Liver (tissue), 9 donors: Measurements from ENCODE around the gene LY6G6F. TPM values are rescaled to one million over a fixed set of nuclear protein-coding genes. Genes with fewer than 3 reads are reported as not detected.

Experiments used
- DNase-seq: peaks from one replicate; pipeline ENCODE4 v3.0.0-alpha.2; 2017; ENCODE audit warnings: low spot score
- H3K27ac ChIP-seq, 2 donors: one replicate each; pipeline ENCODE4 v1.7.0; 2013; ENCODE audit warnings: inconsistent platforms in 2 of 2, low read length in 2 of 2, control low read depth in 1 of 2, low read depth in 1 of 2, mild to moderate bottlenecking in 1 of 2
- H3K27me3 ChIP-seq, 4 donors: one replicate each; pipeline versions ENCODE4 v1.6.1 to v1.7.0; 2013; ENCODE audit warnings: low read length in 3 of 4, inconsistent platforms in 1 of 4, mild to moderate bottlenecking in 1 of 4, moderate library complexity in 1 of 4; ENCODE audit not compliant: control insufficient read depth in 4 of 4, insufficient read depth in 4 of 4
- H3K36me3 ChIP-seq, 4 donors: one replicate each; pipeline versions ENCODE4 v1.6.1 to v1.7.0; 2013; ENCODE audit warnings: low read length in 3 of 4, mild to moderate bottlenecking in 3 of 4, low read depth in 1 of 4, moderate library complexity in 1 of 4; ENCODE audit not compliant: control insufficient read depth in 4 of 4, insufficient read depth in 3 of 4
- H3K4me1 ChIP-seq, 4 donors: one replicate each; pipeline versions ENCODE4 v1.6.1 to v1.7.0; 2013; ENCODE audit warnings: low read length in 3 of 4, mild to moderate bottlenecking in 3 of 4, moderate library complexity in 1 of 4; ENCODE audit not compliant: control insufficient read depth in 4 of 4, insufficient read depth in 4 of 4
- H3K4me3 ChIP-seq, 3 donors: one replicate each; pipeline versions ENCODE4 v1.6.1 to v1.7.0; 2013; ENCODE audit warnings: low read length in 3 of 3, control low read depth in 1 of 3, low read depth in 1 of 3, mild to moderate bottlenecking in 1 of 3
- H3K9ac ChIP-seq, 2 donors: one replicate each; pipeline ENCODE4 v1.7.0; 2013; ENCODE audit warnings: low read length in 2 of 2, mild to moderate bottlenecking in 2 of 2, moderate library complexity in 2 of 2, control low read depth in 1 of 2, low read depth in 1 of 2
- H3K9me3 ChIP-seq, 4 donors: one replicate each; pipeline versions ENCODE4 v1.6.1 to v1.7.0; 2013; ENCODE audit warnings: low read length in 3 of 4; ENCODE audit not compliant: control insufficient read depth in 4 of 4
- EGR1 ChIP-seq, 2 donors: IDR thresholded peaks; 2 replicates each; pipeline ENCODE4 v1.6.1; 2016 to 2018; ENCODE audit warnings: antibody characterized with exemption in 2 of 2, low read depth in 2 of 2
- FOXA1 ChIP-seq: IDR thresholded peaks from 2 replicates; pipeline ENCODE4 v1.6.1; 2016; ENCODE audit warnings: antibody characterized with exemption
- FOXA2 ChIP-seq: IDR thresholded peaks from 2 replicates; pipeline ENCODE4 v1.6.1; 2016; ENCODE audit warnings: antibody characterized with exemption
- GABPA ChIP-seq, 2 donors: IDR thresholded peaks in 1 of 2; conservative IDR thresholded peaks in 1 of 2; 2 replicates each; pipeline ENCODE4 v1.6.1; 2016; ENCODE audit warnings: antibody characterized with exemption in 2 of 2, mild to moderate bottlenecking in 1 of 2, moderate library complexity in 1 of 2
- HNF4A ChIP-seq, 2 donors: conservative IDR thresholded peaks; 2 replicates each; pipeline ENCODE4 v1.6.1; 2016; ENCODE audit warnings: antibody characterized with exemption in 2 of 2, mild to moderate bottlenecking in 2 of 2
- HNF4G ChIP-seq: IDR thresholded peaks from 2 replicates; pipeline ENCODE4 v1.6.1; 2016; ENCODE audit warnings: antibody characterized with exemption
- JUND ChIP-seq, 2 donors: IDR thresholded peaks; 2 replicates each; pipeline ENCODE4 v1.6.1; 2016; ENCODE audit warnings: antibody characterized with exemption in 2 of 2
- NR2F2 ChIP-seq: IDR thresholded peaks from 2 replicates; pipeline ENCODE4 v1.6.1; 2016; ENCODE audit warnings: antibody characterized with exemption
- RAD21 ChIP-seq, 2 donors: IDR thresholded peaks; 2 replicates each; pipeline ENCODE4 v1.6.1; 2016; ENCODE audit warnings: antibody characterized with exemption in 2 of 2, mild to moderate bottlenecking in 2 of 2
- RXRA ChIP-seq, 2 donors: IDR thresholded peaks; 2 replicates each; pipeline ENCODE4 v1.6.1; 2017 to 2018; ENCODE audit warnings: antibody characterized with exemption in 2 of 2, mild to moderate bottlenecking in 1 of 2
- SP1 ChIP-seq: IDR thresholded peaks from 2 replicates; pipeline ENCODE4 v1.6.1; 2018; ENCODE audit warnings: antibody characterized with exemption, mild to moderate bottlenecking
- TAF1 ChIP-seq: conservative IDR thresholded peaks from 2 replicates; pipeline ENCODE4 v1.6.1; 2016; ENCODE audit warnings: antibody characterized with exemption, mild to moderate bottlenecking
- YY1 ChIP-seq: IDR thresholded peaks from 2 replicates; pipeline ENCODE4 v1.6.1; 2016; ENCODE audit warnings: antibody characterized with exemption, mild to moderate bottlenecking
- WGBS: extraction: QIAGEN DNeasy Blood & Tissue Kit; methylation state at CpG from one replicate; pipeline ENCODE4 v1.1.7; 2013; 5-methylcytosine and 5-hydroxymethylcytosine counted together
- polyA plus RNA-seq, 2 donors: library from polyadenylated mRNA; stranded (reverse) in 1 of 2; unstranded in 1 of 2; fragments of 200-250 nt in 1 of 2; fragments of >200 nt in 1 of 2; fragmentation: Nextera tagmentation in 1 of 2; extraction: Ambion mirVana in 1 of 2; gene quantifications; one replicate each; pipeline versions ENCODE4 v1.2.1 to v1.2.3, GENCODE V29; 2013 to 2015
- total RNA-seq, 2 donors: library from RNA; depleted of rRNA; stranded (reverse); fragments of >200 nt; gene quantifications; one replicate each; pipeline ENCODE4 v1.2.3, GENCODE V29; 2014
- TF ChIP-seq, protein P1 (sequence below): IDR thresholded peaks from 2 replicates; pipeline ENCODE4 v1.6.1; 2016; ENCODE audit warnings: antibody characterized with exemption, mild to moderate bottlenecking
- TF ChIP-seq, protein P2 (sequence below): fragments of 150-350 bp; IDR thresholded peaks from 2 replicates; pipeline ENCODE4 v1.5.1; 2017; ENCODE audit warnings: improper control_type of control experiment, low read depth, low read length; ENCODE audit not compliant: missing input control
- TF ChIP-seq, protein P3 (sequence below): IDR thresholded peaks from 2 replicates; pipeline ENCODE4 v1.6.1; 2016; ENCODE audit warnings: antibody characterized with exemption
- TF ChIP-seq, protein P4 (sequence below): IDR thresholded peaks from 2 replicates; pipeline ENCODE4 v1.6.1; 2016; ENCODE audit warnings: antibody characterized with exemption
- TF ChIP-seq, protein P5 (sequence below): IDR thresholded peaks from 2 replicates; pipeline ENCODE4 v1.6.1; 2016; ENCODE audit warnings: antibody characterized with exemption
- donor health status: healthy.
- donor health status: healthy.
- donor health status: healthy.
- donor health status: healthy.
- donor health status: healthy.

LY6G6F gene
- total and polyA plus RNA-seq, 4 donors, result 0.08 to 3.2 TPM; not detected in 2

DNA sequence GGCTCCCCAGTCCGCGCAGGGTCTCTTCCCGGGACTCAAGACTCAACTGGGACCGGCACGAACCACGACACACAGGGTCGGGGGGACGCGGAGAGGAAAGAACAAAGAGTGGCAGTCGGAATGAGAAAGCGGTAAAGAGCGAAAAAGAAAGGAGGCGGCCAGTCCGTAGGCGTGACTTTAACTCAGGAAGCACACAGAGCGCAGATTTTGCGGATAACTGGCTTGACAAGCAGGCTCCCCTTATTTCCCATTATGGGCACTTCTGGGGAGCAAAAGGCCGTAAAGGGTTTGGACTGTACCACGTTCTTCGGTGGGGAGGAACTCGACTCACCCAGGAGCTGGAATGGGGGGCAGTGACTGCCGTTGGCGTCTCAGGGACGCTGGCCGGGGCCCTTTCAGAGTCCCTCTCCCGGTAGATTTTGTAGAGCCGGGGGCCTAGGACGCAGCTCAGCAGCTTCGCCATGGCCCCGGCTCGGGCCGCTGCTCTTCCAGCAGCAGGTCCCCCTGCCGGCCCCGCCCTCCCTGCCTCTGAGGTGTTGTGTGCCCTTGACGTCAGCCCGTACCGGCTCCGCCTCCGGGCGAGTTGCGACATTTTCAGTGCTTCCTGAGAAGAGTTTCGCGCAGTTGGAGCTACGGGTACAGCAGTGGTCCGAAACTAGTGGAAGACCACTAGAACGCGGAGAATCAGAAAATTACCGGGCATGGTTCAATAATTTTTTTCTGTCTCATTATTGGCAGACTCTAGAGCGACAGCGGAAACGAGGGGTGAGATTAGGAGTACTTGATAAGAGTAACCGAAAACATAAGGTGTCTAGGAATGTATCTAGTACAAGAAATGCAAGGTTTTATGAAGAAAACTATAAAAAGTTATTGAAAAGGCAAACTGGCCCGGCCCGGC lies 3.6 kb upstream of the LY6G6F start, which contains the start of gene ABHD16A:
Gene ABHD16A, minus strand, starts transcription at position 506 of the 898 bp plus-strand sequence. Its CDS starts 43 bp downstream, at position 463.
- Histone ChIP-seq H3K27me3 (no peaks in the 10 kb centered on the region), H3K9ac (peak within 1 kb of the TSS; percentile 85 to 98), H3K27ac (peak within 1 kb of the TSS; percentile 94), H3K9me3 (no peaks in the 10 kb centered on the region), H3K4me1 (peaks cover 0 to 17% (median 14%) of the 10 kb centered on the region in 4 donors), H3K36me3 (peaks cover 0 to 5% (median 3%) of the 10 kb centered on the region in 4 donors), H3K4me3 (peak within 1 kb of the TSS; percentile 72 to 96 (median 73))
- WGBS, result under 1% methylated on average over 54 of the region's 54 CpGs
- peak; percentile 98 for DNase-seq
- TF ChIP-seq JUND (IDR thresholded peaks at IDR 0.05), result peak in 1 of 2 donors; percentile 87
- peak; percentile 75 for TF ChIP-seq SP1
- TF ChIP-seq GABPA (IDR thresholded peaks at IDR 0.05 in 1 of 2, conservative IDR thresholded peaks at IDR 0.05 in 1 of 2), result peak; percentile 46 to 87
- TF ChIP-seq, protein P1, sequence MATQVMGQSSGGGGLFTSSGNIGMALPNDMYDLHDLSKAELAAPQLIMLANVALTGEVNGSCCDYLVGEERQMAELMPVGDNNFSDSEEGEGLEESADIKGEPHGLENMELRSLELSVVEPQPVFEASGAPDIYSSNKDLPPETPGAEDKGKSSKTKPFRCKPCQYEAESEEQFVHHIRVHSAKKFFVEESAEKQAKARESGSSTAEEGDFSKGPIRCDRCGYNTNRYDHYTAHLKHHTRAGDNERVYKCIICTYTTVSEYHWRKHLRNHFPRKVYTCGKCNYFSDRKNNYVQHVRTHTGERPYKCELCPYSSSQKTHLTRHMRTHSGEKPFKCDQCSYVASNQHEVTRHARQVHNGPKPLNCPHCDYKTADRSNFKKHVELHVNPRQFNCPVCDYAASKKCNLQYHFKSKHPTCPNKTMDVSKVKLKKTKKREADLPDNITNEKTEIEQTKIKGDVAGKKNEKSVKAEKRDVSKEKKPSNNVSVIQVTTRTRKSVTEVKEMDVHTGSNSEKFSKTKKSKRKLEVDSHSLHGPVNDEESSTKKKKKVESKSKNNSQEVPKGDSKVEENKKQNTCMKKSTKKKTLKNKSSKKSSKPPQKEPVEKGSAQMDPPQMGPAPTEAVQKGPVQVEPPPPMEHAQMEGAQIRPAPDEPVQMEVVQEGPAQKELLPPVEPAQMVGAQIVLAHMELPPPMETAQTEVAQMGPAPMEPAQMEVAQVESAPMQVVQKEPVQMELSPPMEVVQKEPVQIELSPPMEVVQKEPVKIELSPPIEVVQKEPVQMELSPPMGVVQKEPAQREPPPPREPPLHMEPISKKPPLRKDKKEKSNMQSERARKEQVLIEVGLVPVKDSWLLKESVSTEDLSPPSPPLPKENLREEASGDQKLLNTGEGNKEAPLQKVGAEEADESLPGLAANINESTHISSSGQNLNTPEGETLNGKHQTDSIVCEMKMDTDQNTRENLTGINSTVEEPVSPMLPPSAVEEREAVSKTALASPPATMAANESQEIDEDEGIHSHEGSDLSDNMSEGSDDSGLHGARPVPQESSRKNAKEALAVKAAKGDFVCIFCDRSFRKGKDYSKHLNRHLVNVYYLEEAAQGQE, result peak; percentile 79
- peak; percentile 73 for TF ChIP-seq FOXA1
- TF ChIP-seq, protein P2, sequence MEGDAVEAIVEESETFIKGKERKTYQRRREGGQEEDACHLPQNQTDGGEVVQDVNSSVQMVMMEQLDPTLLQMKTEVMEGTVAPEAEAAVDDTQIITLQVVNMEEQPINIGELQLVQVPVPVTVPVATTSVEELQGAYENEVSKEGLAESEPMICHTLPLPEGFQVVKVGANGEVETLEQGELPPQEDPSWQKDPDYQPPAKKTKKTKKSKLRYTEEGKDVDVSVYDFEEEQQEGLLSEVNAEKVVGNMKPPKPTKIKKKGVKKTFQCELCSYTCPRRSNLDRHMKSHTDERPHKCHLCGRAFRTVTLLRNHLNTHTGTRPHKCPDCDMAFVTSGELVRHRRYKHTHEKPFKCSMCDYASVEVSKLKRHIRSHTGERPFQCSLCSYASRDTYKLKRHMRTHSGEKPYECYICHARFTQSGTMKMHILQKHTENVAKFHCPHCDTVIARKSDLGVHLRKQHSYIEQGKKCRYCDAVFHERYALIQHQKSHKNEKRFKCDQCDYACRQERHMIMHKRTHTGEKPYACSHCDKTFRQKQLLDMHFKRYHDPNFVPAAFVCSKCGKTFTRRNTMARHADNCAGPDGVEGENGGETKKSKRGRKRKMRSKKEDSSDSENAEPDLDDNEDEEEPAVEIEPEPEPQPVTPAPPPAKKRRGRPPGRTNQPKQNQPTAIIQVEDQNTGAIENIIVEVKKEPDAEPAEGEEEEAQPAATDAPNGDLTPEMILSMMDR, result peak; percentile 9
- TF ChIP-seq, protein P3, sequence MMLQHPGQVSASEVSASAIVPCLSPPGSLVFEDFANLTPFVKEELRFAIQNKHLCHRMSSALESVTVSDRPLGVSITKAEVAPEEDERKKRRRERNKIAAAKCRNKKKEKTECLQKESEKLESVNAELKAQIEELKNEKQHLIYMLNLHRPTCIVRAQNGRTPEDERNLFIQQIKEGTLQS, result peak; percentile 59
- TF ChIP-seq, protein P4, sequence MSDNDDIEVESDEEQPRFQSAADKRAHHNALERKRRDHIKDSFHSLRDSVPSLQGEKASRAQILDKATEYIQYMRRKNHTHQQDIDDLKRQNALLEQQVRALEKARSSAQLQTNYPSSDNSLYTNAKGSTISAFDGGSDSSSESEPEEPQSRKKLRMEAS, result peak; percentile 87
- TF ChIP-seq EGR1 (IDR thresholded peaks at IDR 0.05; ENCODE audit: low read depth in 2 of 2), result peak; percentile 55 to 60
- peak; percentile 9 for TF ChIP-seq NR2F2
- TF ChIP-seq FOXA2, result peak; percentile 66
- TF ChIP-seq HNF4G, result peak; percentile 15
- TF ChIP-seq TAF1, result peak; percentile 54
- TF ChIP-seq YY1, result peak; percentile 92
- TF ChIP-seq HNF4A (conservative IDR thresholded peaks at IDR 0.05), result peak; percentile 57 to 72
- TF ChIP-seq, protein P5, sequence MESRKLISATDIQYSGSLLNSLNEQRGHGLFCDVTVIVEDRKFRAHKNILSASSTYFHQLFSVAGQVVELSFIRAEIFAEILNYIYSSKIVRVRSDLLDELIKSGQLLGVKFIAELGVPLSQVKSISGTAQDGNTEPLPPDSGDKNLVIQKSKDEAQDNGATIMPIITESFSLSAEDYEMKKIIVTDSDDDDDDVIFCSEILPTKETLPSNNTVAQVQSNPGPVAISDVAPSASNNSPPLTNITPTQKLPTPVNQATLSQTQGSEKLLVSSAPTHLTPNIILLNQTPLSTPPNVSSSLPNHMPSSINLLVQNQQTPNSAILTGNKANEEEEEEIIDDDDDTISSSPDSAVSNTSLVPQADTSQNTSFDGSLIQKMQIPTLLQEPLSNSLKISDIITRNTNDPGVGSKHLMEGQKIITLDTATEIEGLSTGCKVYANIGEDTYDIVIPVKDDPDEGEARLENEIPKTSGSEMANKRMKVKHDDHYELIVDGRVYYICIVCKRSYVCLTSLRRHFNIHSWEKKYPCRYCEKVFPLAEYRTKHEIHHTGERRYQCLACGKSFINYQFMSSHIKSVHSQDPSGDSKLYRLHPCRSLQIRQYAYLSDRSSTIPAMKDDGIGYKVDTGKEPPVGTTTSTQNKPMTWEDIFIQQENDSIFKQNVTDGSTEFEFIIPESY, result peak; percentile 97
- peak; percentile 63 to 66 for TF ChIP-seq RXRA (IDR thresholded peaks at IDR 0.05)
- peak; percentile 48 to 61 for TF ChIP-seq RAD21 (IDR thresholded peaks at IDR 0.05)
